GM19397 (cell line): ENCODE measurements around the gene NRCAM.
A peak's percentile ranks its signal among the peaks of the same experiment; 100 is the strongest.

ENCODE experiments used
- ATAC-seq: cut with Tn5 transposase; IDR thresholded peaks from one replicate; pipeline ENCODE4 v1.9.1; 2021; ENCODE audit warnings: mild to moderate bottlenecking, moderate library complexity; ENCODE audit not compliant: unreplicated experiment

The NRCAM gene

GRCh38 chr7:108257954-108258353 is 198.3 kb downstream of the NRCAM start:
- ATAC-seq, result no peak

GRCh38 chr7:108254259-108254658 is 202.0 kb downstream of the NRCAM start:
- no peak for ATAC-seq

GRCh38 chr7:108253275-108254044 is 202.8 kb downstream of the NRCAM start:
- ATAC-seq, result no peak

- no peak for ATAC-seq
These were observed 204.1 kb downstream of the NRCAM start for GRCh38 chr7:108252177-108252576.

GRCh38 chr7:108251700-108252099 is 204.5 kb downstream of the NRCAM start:
- ATAC-seq, result no peak

GRCh38 chr7:108249453-108249852 is 206.8 kb downstream of the NRCAM start:
- no peak for ATAC-seq

- no peak for ATAC-seq
These were observed 207.4 kb downstream of the NRCAM start for GRCh38 chr7:108248821-108249220.

- no peak for ATAC-seq
These were observed 207.8 kb downstream of the NRCAM start for GRCh38 chr7:108248418-108248817.

GRCh38 chr7:108247614-108248013 is 208.6 kb downstream of the NRCAM start:
- no peak for ATAC-seq

- peak; percentile 52 for ATAC-seq
These were observed 209.9 kb downstream of the NRCAM start for GRCh38 chr7:108246227-108246837.

GRCh38 chr7:108245523-108246226 is 210.6 kb downstream of the NRCAM start:
- no peak for ATAC-seq

- no peak for ATAC-seq
These were observed 212.1 kb downstream of the NRCAM start for GRCh38 chr7:108244110-108244509.

- ATAC-seq, result no peak
These were observed 216.6 kb downstream of the NRCAM start for GRCh38 chr7:108239501-108240225.

- no peak for ATAC-seq
These were observed 219.4 kb downstream of the NRCAM start for GRCh38 chr7:108236681-108237415.

GRCh38 chr7:108235451-108236061 is 220.7 kb downstream of the NRCAM start:
- no peak for ATAC-seq

GRCh38 chr7:108234971-108235450 is 221.2 kb downstream of the NRCAM start:
- ATAC-seq, result no peak

GRCh38 chr7:108234281-108234680 is 222.0 kb downstream of the NRCAM start:
- ATAC-seq, result no peak

- no peak for ATAC-seq
These were observed 224.2 kb downstream of the NRCAM start for GRCh38 chr7:108232076-108232475.

- no peak for ATAC-seq
These were observed 225.0 kb downstream of the NRCAM start for GRCh38 chr7:108231221-108231620.

GRCh38 chr7:108227366-108227765 is 228.9 kb downstream of the NRCAM start:
- no peak for ATAC-seq
